IMR-90 (cell line): ENCODE measurements around the gene ZFP36. TPM values are rescaled to one million over a fixed set of nuclear protein-coding genes. Genes with fewer than 3 reads are reported as not detected.

ENCODE experiments used
- ATAC-seq: fragments of 200-7000 bp; cut with Tn5 transposase; 2 replicates; pipeline ENCODE4 v1.9.1; 2020; ENCODE audit warnings: low read depth, mild to moderate bottlenecking, moderate library complexity
- BruUV-seq: library from RNA; stranded (reverse); fragments of 400-500 nt; replicated peaks from 2 replicates; lab custom pipeline; 2021; lab: Mats Ljungman, UMichigan
- CTCF ChIA-PET: fragments of 300-600 bp; formaldehyde crosslinking; extraction: SDS; loops from one replicate; lab custom pipeline; 2021; ENCODE audit warnings: antibody characterized with exemption; lab: Yijun Ruan, JAX
- POLR2A ChIA-PET: fragments of 300-600 bp; sonication (Branson Sonifier 250); formaldehyde crosslinking; loops from one replicate; lab custom pipeline; 2022; ENCODE audit warnings: antibody characterized with exemption; ENCODE audit not compliant: unreplicated experiment; lab: Charles Lee
- DNase-seq: peaks from one replicate; pipeline ENCODE4 v3.0.0; 2013
- H2AFZ ChIP-seq: replicated peaks from 2 replicates; pipeline ENCODE3; 2013; ENCODE audit warnings: low read length, mild to moderate bottlenecking; ENCODE audit not compliant: poor library complexity
- H2AK5ac ChIP-seq: 2 replicates; pipeline ENCODE4 v1.6.1; 2013; ENCODE audit warnings: low read depth, low read length, inconsistent platforms
- H2AK9ac ChIP-seq: replicated peaks from 2 replicates; pipeline ENCODE3; 2013; ENCODE audit warnings: mild to moderate bottlenecking, low read depth, low read length, moderate library complexity; ENCODE audit not compliant: poor library complexity
- H2BK120ac ChIP-seq: 2 replicates; pipeline ENCODE4 v1.6.1; 2013; ENCODE audit warnings: low read depth, low read length, inconsistent platforms
- H2BK15ac ChIP-seq: 3 replicates; pipeline ENCODE4 v1.6.1; 2013; ENCODE audit warnings: low read depth, low read length, inconsistent platforms
- H2BK20ac ChIP-seq: 2 replicates; pipeline ENCODE4 v1.6.1; 2013; ENCODE audit warnings: low read depth, mild to moderate bottlenecking, inconsistent platforms, low read length, moderate library complexity
- H2BK5ac ChIP-seq: 2 replicates; pipeline ENCODE4 v1.6.1; 2013; ENCODE audit warnings: mild to moderate bottlenecking, low read depth, low read length, inconsistent platforms; ENCODE audit not compliant: poor library complexity, severe bottlenecking
- H3K14ac ChIP-seq: replicated peaks from 2 replicates; pipeline ENCODE4 v1.6.1; 2013; ENCODE audit warnings: low read depth, low read length, inconsistent platforms
- H3K18ac ChIP-seq: 2 replicates; pipeline ENCODE4 v1.6.1; 2013; ENCODE audit warnings: low read depth, low read length, control low read depth
- H3K23ac ChIP-seq: 2 replicates; pipeline ENCODE4 v1.6.1; 2013; ENCODE audit warnings: low read depth, low read length, inconsistent platforms
- H3K27ac ChIP-seq: 2 replicates; pipeline ENCODE4 v1.5.1; 2013; ENCODE audit warnings: mild to moderate bottlenecking, control low read depth, low read length; ENCODE audit not compliant: insufficient read depth
- H3K27me3 ChIP-seq: 2 replicates; pipeline ENCODE4 v1.6.1; 2013; ENCODE audit warnings: low read length; ENCODE audit not compliant: control insufficient read depth, insufficient read depth
- H3K36me3 ChIP-seq: 2 replicates; pipeline ENCODE4 v1.6.1; 2013; ENCODE audit warnings: low read length, mixed read lengths; ENCODE audit not compliant: control insufficient read depth, insufficient read depth
- H3K4ac ChIP-seq: 2 replicates; pipeline ENCODE4 v1.6.1; 2013; ENCODE audit warnings: low read depth, low read length, inconsistent platforms
- H3K4me1 ChIP-seq: 2 replicates; pipeline ENCODE4 v1.6.1; 2013; ENCODE audit warnings: low read length, mixed read lengths; ENCODE audit not compliant: control insufficient read depth, insufficient read depth
- H3K4me2 ChIP-seq: 2 replicates; pipeline ENCODE4 v1.6.1; 2013; ENCODE audit warnings: low read depth, mild to moderate bottlenecking, control low read depth, low read length, moderate library complexity
- H3K4me3 ChIP-seq: 2 replicates; pipeline ENCODE4 v1.5.1; 2013; ENCODE audit warnings: low read depth, mild to moderate bottlenecking, control low read depth, low read length, moderate library complexity; ENCODE audit not compliant: insufficient read depth
- H3K56ac ChIP-seq: 2 replicates; pipeline ENCODE4 v1.6.1; 2013; ENCODE audit warnings: low read length, inconsistent platforms; ENCODE audit not compliant: insufficient read depth; ENCODE audit errors: extremely low read depth
- H3K79me1 ChIP-seq, 2 experiments: 2 replicates each; pipeline ENCODE4 v1.6.1; 2013; ENCODE audit warnings: low read length in 2 of 2, inconsistent platforms in 1 of 2, low read depth in 1 of 2
- H3K9ac ChIP-seq: 2 replicates; pipeline ENCODE4 v1.6.1; 2013; ENCODE audit warnings: low read depth, low read length, control low read depth
- H3K9me1 ChIP-seq: 2 replicates; pipeline ENCODE4 v1.6.1; 2013; ENCODE audit warnings: low read length, inconsistent platforms; ENCODE audit not compliant: insufficient read depth
- H3K9me3 ChIP-seq: 2 replicates; pipeline ENCODE4 v1.6.1; 2013; ENCODE audit warnings: low read length; ENCODE audit not compliant: control insufficient read depth, insufficient read depth
- H4K20me1 ChIP-seq: 2 replicates; pipeline ENCODE4 v1.6.1; 2013; ENCODE audit warnings: low read length, inconsistent platforms; ENCODE audit not compliant: insufficient read depth
- H4K5ac ChIP-seq: 2 replicates; pipeline ENCODE4 v1.6.1; 2013; ENCODE audit warnings: mild to moderate bottlenecking, low read depth, low read length, control low read depth
- H4K8ac ChIP-seq, 2 experiments: 2 replicates each; pipeline ENCODE4 v1.6.1; 2013; ENCODE audit warnings: low read depth in 2 of 2, low read length in 2 of 2, control low read depth in 1 of 2, inconsistent platforms in 1 of 2
- H4K91ac ChIP-seq: 2 replicates; pipeline ENCODE4 v1.6.1; 2013; ENCODE audit warnings: low read depth, low read length, inconsistent platforms; ENCODE audit not compliant: insufficient read depth
- BHLHE40 ChIP-seq: fragments of 150-350 bp; IDR thresholded peaks from 2 replicates; pipeline ENCODE4 v1.6.1; 2016; ENCODE audit warnings: mild to moderate bottlenecking, low read depth, low read length
- CEBPB ChIP-seq: IDR thresholded peaks from 2 replicates; pipeline ENCODE4 v1.6.1; 2012; ENCODE audit warnings: low read depth, low read length, improper control_type of control experiment
- CHD1 ChIP-seq: IDR thresholded peaks from 2 replicates; pipeline ENCODE4 v1.6.1; 2012; ENCODE audit warnings: low read depth, low read length, improper control_type of control experiment
- CTCF ChIP-seq: conservative IDR thresholded peaks from 2 replicates; pipeline ENCODE4 v1.5.1; 2012; ENCODE audit warnings: mild to moderate bottlenecking, low read depth, low read length, improper control_type of control experiment
- ELK1 ChIP-seq: fragments of 150-350 bp; IDR thresholded peaks from 2 replicates; pipeline ENCODE4 v1.6.1; 2016; ENCODE audit warnings: low read depth, mild to moderate bottlenecking, low read length, moderate library complexity, borderline replicate concordance
- FOS ChIP-seq: fragments of 150-350 bp; IDR thresholded peaks from 2 replicates; pipeline ENCODE4 v1.6.1; 2016; ENCODE audit warnings: low read depth, low read length
- MAFK ChIP-seq: IDR thresholded peaks from 2 replicates; pipeline ENCODE4 v1.6.1; 2012; ENCODE audit warnings: low read depth, low read length, improper control_type of control experiment
- MAZ ChIP-seq: IDR thresholded peaks from 2 replicates; pipeline ENCODE4 v1.6.1; 2012; ENCODE audit warnings: low read depth, mild to moderate bottlenecking, low read length, improper control_type of control experiment, moderate library complexity, borderline replicate concordance
- MXI1 ChIP-seq: IDR thresholded peaks from 2 replicates; pipeline ENCODE4 v1.6.1; 2012; ENCODE audit warnings: low read depth, mild to moderate bottlenecking, low read length, moderate library complexity, borderline replicate concordance
- NFE2L2 ChIP-seq: fragments of 150-350 bp; IDR thresholded peaks from 2 replicates; pipeline ENCODE4 v1.6.1; 2016; ENCODE audit warnings: low read depth, mild to moderate bottlenecking, low read length
- POLR2A ChIP-seq: IDR thresholded peaks from 2 replicates; pipeline ENCODE4 v1.6.1; 2012; ENCODE audit warnings: mild to moderate bottlenecking, low read depth, low read length
- RAD21 ChIP-seq: IDR thresholded peaks from 2 replicates; pipeline ENCODE4 v1.6.1; 2012; ENCODE audit warnings: low read length, improper control_type of control experiment
- RCOR1 ChIP-seq: IDR thresholded peaks from 2 replicates; pipeline ENCODE4 v1.6.1; 2012; ENCODE audit warnings: mild to moderate bottlenecking, low read length, improper control_type of control experiment; ENCODE audit not compliant: insufficient replicate concordance
- RFX5 ChIP-seq: IDR thresholded peaks from 2 replicates; pipeline ENCODE4 v1.8.0; 2012; ENCODE audit warnings: low read depth, mild to moderate bottlenecking, low read length, moderate library complexity
- SMC3 ChIP-seq: fragments of 150-350 bp; IDR thresholded peaks from 2 replicates; pipeline ENCODE4 v1.6.1; 2016; ENCODE audit warnings: low read depth, mild to moderate bottlenecking, antibody characterized with exemption, low read length, moderate library complexity
- USF2 ChIP-seq: fragments of 150-350 bp; IDR thresholded peaks from 2 replicates; pipeline ENCODE4 v1.6.1; 2017; ENCODE audit warnings: mild to moderate bottlenecking, antibody characterized with exemption, low read length, low read depth
- WGBS, 2 experiments: methylation state at CpG; one replicate each; pipeline versions ENCODE4 v1.1.5 to v1.1.7; 2013; ENCODE audit warnings: missing lambda C conversion rate in 2 of 2; ENCODE audit not compliant: insufficient read length in 1 of 2; ENCODE audit errors: extremely low coverage in 2 of 2; 5-methylcytosine and 5-hydroxymethylcytosine counted together
- dilution Hi-C: fragments of 300-500 bp; cut with HindIII; formaldehyde crosslinking; loops from one replicate; pipeline ENCODE4 v1.14.3; 2018; ENCODE audit warnings: low sequenced_read_pairs; ENCODE audit not compliant: unreplicated experiment
- in situ Hi-C: fragments of 300-500 bp; cut with MboI; formaldehyde crosslinking; loops from 3 replicates; pipeline ENCODE4 v1.14.3; 2019; ENCODE audit warnings: low sequenced_read_pairs, inconsistent platforms, mixed read lengths
- intact Hi-C: fragments of 100-400 bp; cut with micrococcal nuclease; formaldehyde crosslinking; loops from 2 replicates; pipeline ENCODE4 v1.10.0; 2022
- polyA plus RNA-seq, 3 experiments: library from polyadenylated mRNA; depleted of rRNA; stranded (reverse); fragments of >200 nt; gene quantifications; 2 replicates each; pipeline ENCODE4 v1.2.3, GENCODE V29; 2012; ENCODE audit warnings: low replicate concordance in 1 of 3
- total RNA-seq: library from RNA; depleted of rRNA; stranded (reverse); fragments of >200 nt; gene quantifications from 2 replicates; pipeline ENCODE4 v1.2.3, GENCODE V29; 2012

The ZFP36 gene
- total and polyA plus RNA-seq, 2 of the 4 experiments (the other 2 are of a cell fraction): 1.4 to 45.0 TPM

GRCh38 chr19:39386557-39386956 lies 20.1 kb upstream of the ZFP36 start:
- Histone ChIP-seq H4K8ac (no peak overlapping the region), H4K20me1 (peaks cover 4% of the 10 kb centered on the region), H3K4me3 (no peak overlapping the region), H4K5ac (no peak overlapping the region), H2AK9ac (no peak overlapping the region), H2BK120ac (no peak overlapping the region), H3K36me3 (peaks cover 63% of the 10 kb centered on the region), H2BK15ac (no peak overlapping the region), H3K23ac (no peak overlapping the region), H2AFZ (no peak overlapping the region), H3K9me3 (no peaks in the 10 kb centered on the region), H3K79me1 (peaks cover 16 to 52% of the 10 kb centered on the region in 2 experiments), H3K27ac (no peak overlapping the region), H2BK5ac (no peak overlapping the region), H4K91ac (no peak overlapping the region), H3K4me2 (no peak overlapping the region), H2AK5ac (no peak overlapping the region), H3K18ac (no peak overlapping the region), H3K56ac (no peak overlapping the region), H3K9me1 (peaks cover 15% of the 10 kb centered on the region), H3K4ac (no peak overlapping the region), H3K27me3 (no peaks in the 10 kb centered on the region), H3K4me1 (peaks cover 7% of the 10 kb centered on the region), H2BK20ac (no peak overlapping the region), H3K14ac (no peak overlapping the region), H3K9ac (no peak overlapping the region)
- ChIA-PET POLR2A (no interaction called here), CTCF (no interaction called here)
- ATAC-seq (no peak), DNase-seq (no peak)
- BruUV-seq: no TSS peak
- dilution Hi-C loops: no loop called here
- intact Hi-C loops: no loop called here
- TF ChIP-seq POLR2A: no peak
- TF ChIP-seq CHD1: no peak
- no peak for TF ChIP-seq MAFK
- TF ChIP-seq ELK1: no peak
- TF ChIP-seq RAD21: no peak
- TF ChIP-seq MAZ: no peak
- TF ChIP-seq BHLHE40: no peak
- no peak for TF ChIP-seq USF2
- TF ChIP-seq MXI1: no peak
- TF ChIP-seq CTCF: no peak
- no peak for TF ChIP-seq SMC3
- TF ChIP-seq RCOR1: no peak
- no peak for TF ChIP-seq NFE2L2
- TF ChIP-seq CEBPB: no peak
- no peak for TF ChIP-seq RFX5
- no peak for TF ChIP-seq FOS
- no CpG with 5 or more reads among the region's 7 CpGs for WGBS, 2 experiments
- in situ Hi-C loops: no loop called here
